K562 (cell line): ENCODE measurements around the gene RGL2. TPM values are rescaled to one million over a fixed set of nuclear protein-coding genes. Genes with fewer than 3 reads are reported as not detected.

Experiments used
- BRCA1 ChIP-seq, 2 experiments: fragments of 450-650 bp in 1 of 2; sonication (generic) in 1 of 2; formaldehyde crosslinking in 1 of 2; IDR thresholded peaks; 2 replicates each; pipeline versions ENCODE4 v1.5.0 to v1.6.1; 2017 to 2020; ENCODE audit warnings: mild to moderate bottlenecking in 1 of 2, missing genetic modification reagents in 1 of 2
- ESRRB ChIP-seq: fragments of 250-450 bp; sonication (Bioruptor Pico); IDR thresholded peaks from 2 replicates; pipeline ENCODE4 v1.5.0; 2020; ENCODE audit warnings: mild to moderate bottlenecking, moderate library complexity, borderline replicate concordance
- HDAC8 ChIP-seq: fragments of 450-650 bp; IDR thresholded peaks from 2 replicates; pipeline ENCODE4 v1.6.1; 2016; ENCODE audit warnings: mild to moderate bottlenecking, missing genetic modification characterization, moderate library complexity, missing compliant biosample characterization
- HLTF ChIP-seq: fragments of 450-650 bp; IDR thresholded peaks from 2 replicates; pipeline ENCODE4 v1.6.1; 2016
- MIER1 ChIP-seq: fragments of 450-650 bp; IDR thresholded peaks from 2 replicates; pipeline ENCODE4 v1.6.1; 2016; ENCODE audit warnings: antibody characterized with exemption, mild to moderate bottlenecking, low read depth
- NR2C2 ChIP-seq, 2 experiments: fragments of 200-800 bp in 1 of 2; sonication (Bioruptor generic) in 1 of 2; sonication (generic) in 1 of 2; formaldehyde crosslinking in 1 of 2; IDR thresholded peaks; 2 replicates each; pipeline versions ENCODE4 v1.6.1 to v1.8.0; 2016 to 2022; ENCODE audit warnings: mild to moderate bottlenecking in 1 of 2, missing compliant biosample characterization in 1 of 2, missing genetic modification characterization in 1 of 2, missing genetic modification reagents in 1 of 2
- NRF1 ChIP-seq, 2 experiments: fragments of 450-650 bp; IDR thresholded peaks in 1 of 2; conservative IDR thresholded peaks in 1 of 2; 2 replicates each; pipeline ENCODE4 v1.6.1; 2014; ENCODE audit warnings: mild to moderate bottlenecking in 2 of 2
- POLR2G ChIP-seq: fragments of 200-400 bp; formaldehyde crosslinking; IDR thresholded peaks from 2 replicates; pipeline ENCODE4 v1.6.1; 2017; ENCODE audit warnings: low read depth, mild to moderate bottlenecking, antibody characterized with exemption, low read length, moderate library complexity
- POU5F1 ChIP-seq: fragments of 150-350 bp; IDR thresholded peaks from 2 replicates; pipeline ENCODE4 v1.6.1; 2014; ENCODE audit warnings: borderline replicate concordance, low read length, low read depth, mild to moderate bottlenecking; ENCODE audit not compliant: partially characterized antibody
- SNIP1 ChIP-seq: fragments of 450-650 bp; IDR thresholded peaks from 2 replicates; pipeline ENCODE4 v1.7.1; 2017; ENCODE audit warnings: low read depth, mild to moderate bottlenecking
- ZNF408 ChIP-seq: fragments of 250-450 bp; sonication (Bioruptor Pico); IDR thresholded peaks from 2 replicates; pipeline ENCODE4 v1.4.0; 2020; ENCODE audit warnings: low read depth, mild to moderate bottlenecking, moderate library complexity
- ZNF436 ChIP-seq: fragments of 250-450, 450-650 bp; sonication (Bioruptor Pico); formaldehyde crosslinking; IDR thresholded peaks from 2 replicates; pipeline ENCODE4 v1.7.0; 2020; ENCODE audit warnings: mild to moderate bottlenecking
- polyA plus RNA-seq, 8 experiments: library from polyadenylated mRNA; depleted of rRNA in 4 of 8; stranded (reverse) in 5 of 8; unstranded in 3 of 8; fragments of >200 nt; fragmentation: Nextera tagmentation in 2 of 8; fragmentation: Illumina TruSeq in 1 of 8; extraction: Ambion mirVana in 2 of 8; extraction: Trizol in 1 of 8; gene quantifications; 2 replicates each; pipeline versions ENCODE4 v1.2.1 to v1.2.3, GENCODE V29; 2011 to 2014; ENCODE audit warnings: inconsistent platforms in 1 of 8, missing spikeins in 1 of 8
- total RNA-seq, 7 experiments: library from RNA; depleted of rRNA in 6 of 7; stranded (reverse); fragments of >200 nt in 6 of 7; fragmentation: Illumina TruSeq in 2 of 7; extraction: Trizol in 2 of 7; gene quantifications; 2 replicates each; pipeline versions ENCODE4 v1.2.1 to v1.2.3, GENCODE V29; 2011 to 2021; ENCODE audit warnings: low replicate concordance in 1 of 7
- TF ChIP-seq, protein P1 (sequence below): fragments of 450-650 bp; IDR thresholded peaks from 2 replicates; pipeline ENCODE4 v1.6.1; 2016; ENCODE audit warnings: mild to moderate bottlenecking, moderate library complexity
- TF ChIP-seq, protein P2 (sequence below): fragments of 450-650 bp; conservative IDR thresholded peaks from 2 replicates; pipeline ENCODE4 v1.6.1; 2016; ENCODE audit warnings: missing genetic modification characterization, low read depth, mild to moderate bottlenecking, missing compliant biosample characterization, moderate library complexity

The RGL2 gene
- total and polyA plus RNA-seq, 9 of the 15 experiments (the other 6 are each of a cell fraction or from before 2014, with no cell fraction given) = 1.8 to 57.1 (median 19.5) TPM

DNA sequence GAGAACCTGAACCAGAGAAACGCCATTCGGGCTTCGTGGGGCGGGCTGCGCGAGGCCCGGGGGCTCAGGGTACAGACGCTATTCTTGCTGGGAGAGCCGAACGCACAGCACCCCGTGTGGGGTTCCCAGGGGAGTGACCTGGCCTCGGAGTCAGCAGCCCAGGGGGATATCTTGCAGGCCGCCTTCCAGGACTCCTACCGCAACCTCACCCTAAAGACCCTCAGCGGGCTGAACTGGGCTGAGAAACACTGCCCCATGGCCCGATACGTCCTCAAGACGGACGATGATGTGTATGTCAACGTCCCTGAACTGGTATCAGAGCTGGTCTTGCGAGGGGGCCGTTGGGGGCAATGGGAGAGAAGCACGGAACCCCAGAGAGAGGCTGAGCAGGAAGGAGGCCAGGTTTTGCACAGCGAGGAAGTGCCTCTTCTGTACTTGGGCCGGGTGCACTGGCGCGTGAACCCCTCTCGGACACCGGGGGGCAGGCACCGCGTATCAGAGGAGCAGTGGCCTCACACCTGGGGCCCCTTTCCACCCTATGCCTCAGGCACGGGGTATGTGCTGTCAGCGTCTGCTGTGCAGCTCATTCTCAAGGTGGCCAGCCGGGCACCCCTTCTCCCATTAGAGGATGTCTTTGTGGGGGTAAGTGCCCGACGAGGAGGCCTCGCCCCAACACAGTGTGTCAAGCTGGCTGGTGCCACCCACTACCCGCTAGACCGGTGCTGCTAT is 20.9 kb downstream of the RGL2 start (continued):
- TF ChIP-seq, protein P1, sequence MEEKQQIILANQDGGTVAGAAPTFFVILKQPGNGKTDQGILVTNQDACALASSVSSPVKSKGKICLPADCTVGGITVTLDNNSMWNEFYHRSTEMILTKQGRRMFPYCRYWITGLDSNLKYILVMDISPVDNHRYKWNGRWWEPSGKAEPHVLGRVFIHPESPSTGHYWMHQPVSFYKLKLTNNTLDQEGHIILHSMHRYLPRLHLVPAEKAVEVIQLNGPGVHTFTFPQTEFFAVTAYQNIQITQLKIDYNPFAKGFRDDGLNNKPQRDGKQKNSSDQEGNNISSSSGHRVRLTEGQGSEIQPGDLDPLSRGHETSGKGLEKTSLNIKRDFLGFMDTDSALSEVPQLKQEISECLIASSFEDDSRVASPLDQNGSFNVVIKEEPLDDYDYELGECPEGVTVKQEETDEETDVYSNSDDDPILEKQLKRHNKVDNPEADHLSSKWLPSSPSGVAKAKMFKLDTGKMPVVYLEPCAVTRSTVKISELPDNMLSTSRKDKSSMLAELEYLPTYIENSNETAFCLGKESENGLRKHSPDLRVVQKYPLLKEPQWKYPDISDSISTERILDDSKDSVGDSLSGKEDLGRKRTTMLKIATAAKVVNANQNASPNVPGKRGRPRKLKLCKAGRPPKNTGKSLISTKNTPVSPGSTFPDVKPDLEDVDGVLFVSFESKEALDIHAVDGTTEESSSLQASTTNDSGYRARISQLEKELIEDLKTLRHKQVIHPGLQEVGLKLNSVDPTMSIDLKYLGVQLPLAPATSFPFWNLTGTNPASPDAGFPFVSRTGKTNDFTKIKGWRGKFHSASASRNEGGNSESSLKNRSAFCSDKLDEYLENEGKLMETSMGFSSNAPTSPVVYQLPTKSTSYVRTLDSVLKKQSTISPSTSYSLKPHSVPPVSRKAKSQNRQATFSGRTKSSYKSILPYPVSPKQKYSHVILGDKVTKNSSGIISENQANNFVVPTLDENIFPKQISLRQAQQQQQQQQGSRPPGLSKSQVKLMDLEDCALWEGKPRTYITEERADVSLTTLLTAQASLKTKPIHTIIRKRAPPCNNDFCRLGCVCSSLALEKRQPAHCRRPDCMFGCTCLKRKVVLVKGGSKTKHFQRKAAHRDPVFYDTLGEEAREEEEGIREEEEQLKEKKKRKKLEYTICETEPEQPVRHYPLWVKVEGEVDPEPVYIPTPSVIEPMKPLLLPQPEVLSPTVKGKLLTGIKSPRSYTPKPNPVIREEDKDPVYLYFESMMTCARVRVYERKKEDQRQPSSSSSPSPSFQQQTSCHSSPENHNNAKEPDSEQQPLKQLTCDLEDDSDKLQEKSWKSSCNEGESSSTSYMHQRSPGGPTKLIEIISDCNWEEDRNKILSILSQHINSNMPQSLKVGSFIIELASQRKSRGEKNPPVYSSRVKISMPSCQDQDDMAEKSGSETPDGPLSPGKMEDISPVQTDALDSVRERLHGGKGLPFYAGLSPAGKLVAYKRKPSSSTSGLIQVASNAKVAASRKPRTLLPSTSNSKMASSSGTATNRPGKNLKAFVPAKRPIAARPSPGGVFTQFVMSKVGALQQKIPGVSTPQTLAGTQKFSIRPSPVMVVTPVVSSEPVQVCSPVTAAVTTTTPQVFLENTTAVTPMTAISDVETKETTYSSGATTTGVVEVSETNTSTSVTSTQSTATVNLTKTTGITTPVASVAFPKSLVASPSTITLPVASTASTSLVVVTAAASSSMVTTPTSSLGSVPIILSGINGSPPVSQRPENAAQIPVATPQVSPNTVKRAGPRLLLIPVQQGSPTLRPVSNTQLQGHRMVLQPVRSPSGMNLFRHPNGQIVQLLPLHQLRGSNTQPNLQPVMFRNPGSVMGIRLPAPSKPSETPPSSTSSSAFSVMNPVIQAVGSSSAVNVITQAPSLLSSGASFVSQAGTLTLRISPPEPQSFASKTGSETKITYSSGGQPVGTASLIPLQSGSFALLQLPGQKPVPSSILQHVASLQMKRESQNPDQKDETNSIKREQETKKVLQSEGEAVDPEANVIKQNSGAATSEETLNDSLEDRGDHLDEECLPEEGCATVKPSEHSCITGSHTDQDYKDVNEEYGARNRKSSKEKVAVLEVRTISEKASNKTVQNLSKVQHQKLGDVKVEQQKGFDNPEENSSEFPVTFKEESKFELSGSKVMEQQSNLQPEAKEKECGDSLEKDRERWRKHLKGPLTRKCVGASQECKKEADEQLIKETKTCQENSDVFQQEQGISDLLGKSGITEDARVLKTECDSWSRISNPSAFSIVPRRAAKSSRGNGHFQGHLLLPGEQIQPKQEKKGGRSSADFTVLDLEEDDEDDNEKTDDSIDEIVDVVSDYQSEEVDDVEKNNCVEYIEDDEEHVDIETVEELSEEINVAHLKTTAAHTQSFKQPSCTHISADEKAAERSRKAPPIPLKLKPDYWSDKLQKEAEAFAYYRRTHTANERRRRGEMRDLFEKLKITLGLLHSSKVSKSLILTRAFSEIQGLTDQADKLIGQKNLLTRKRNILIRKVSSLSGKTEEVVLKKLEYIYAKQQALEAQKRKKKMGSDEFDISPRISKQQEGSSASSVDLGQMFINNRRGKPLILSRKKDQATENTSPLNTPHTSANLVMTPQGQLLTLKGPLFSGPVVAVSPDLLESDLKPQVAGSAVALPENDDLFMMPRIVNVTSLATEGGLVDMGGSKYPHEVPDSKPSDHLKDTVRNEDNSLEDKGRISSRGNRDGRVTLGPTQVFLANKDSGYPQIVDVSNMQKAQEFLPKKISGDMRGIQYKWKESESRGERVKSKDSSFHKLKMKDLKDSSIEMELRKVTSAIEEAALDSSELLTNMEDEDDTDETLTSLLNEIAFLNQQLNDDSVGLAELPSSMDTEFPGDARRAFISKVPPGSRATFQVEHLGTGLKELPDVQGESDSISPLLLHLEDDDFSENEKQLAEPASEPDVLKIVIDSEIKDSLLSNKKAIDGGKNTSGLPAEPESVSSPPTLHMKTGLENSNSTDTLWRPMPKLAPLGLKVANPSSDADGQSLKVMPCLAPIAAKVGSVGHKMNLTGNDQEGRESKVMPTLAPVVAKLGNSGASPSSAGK = no peak
- no peak for TF ChIP-seq MIER1
- TF ChIP-seq, protein P2, sequence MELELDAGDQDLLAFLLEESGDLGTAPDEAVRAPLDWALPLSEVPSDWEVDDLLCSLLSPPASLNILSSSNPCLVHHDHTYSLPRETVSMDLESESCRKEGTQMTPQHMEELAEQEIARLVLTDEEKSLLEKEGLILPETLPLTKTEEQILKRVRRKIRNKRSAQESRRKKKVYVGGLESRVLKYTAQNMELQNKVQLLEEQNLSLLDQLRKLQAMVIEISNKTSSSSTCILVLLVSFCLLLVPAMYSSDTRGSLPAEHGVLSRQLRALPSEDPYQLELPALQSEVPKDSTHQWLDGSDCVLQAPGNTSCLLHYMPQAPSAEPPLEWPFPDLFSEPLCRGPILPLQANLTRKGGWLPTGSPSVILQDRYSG (tag) = no peak
- TF ChIP-seq POLR2G = peak; percentile 42; the same call in 1 of the 2 replicates
- no peak for TF ChIP-seq HLTF
- TF ChIP-seq ZNF408 (CRISPR knock-in tag) = no peak
- TF ChIP-seq POU5F1 = no peak
- TF ChIP-seq SNIP1 = no peak
- no peak for TF ChIP-seq ZNF436 (CRISPR knock-in tag)
- no peak for TF ChIP-seq ESRRB (CRISPR knock-in tag)
- 0 out of 2 replicates have a peak, but pooled peaks have one; percentile 35 for TF ChIP-seq NR2C2 (CRISPR knock-in tag; IDR thresholded peaks at IDR 0.05)
- TF ChIP-seq NR2C2 (tag; IDR thresholded peaks at IDR 0.05) = 0 out of 2 replicates have a peak, but pooled peaks have one; percentile 7
- TF ChIP-seq HDAC8 (tag) = no peak
- TF ChIP-seq NRF1 (conservative IDR thresholded peaks at IDR 0.05 in 1 of 2, IDR thresholded peaks at IDR 0.05 in 1 of 2) = no peak
- no peak for TF ChIP-seq BRCA1 (IDR thresholded peaks at IDR 0.05)
- no peak for TF ChIP-seq BRCA1 (CRISPR knock-in tag; IDR thresholded peaks at IDR 0.05)
